SU-DHL-6 (cell line): ENCODE data around the gene AP5Z1.

ENCODE experiments used
- H2AFZ ChIP-seq: fragments of 200-600 bp; sonication (generic); 2 replicates; pipeline ENCODE4 v1.6.1; 2014; ENCODE audit warnings: low read depth, mild to moderate bottlenecking, moderate library complexity, mixed read lengths, antibody characterized with exemption, low read length; ENCODE audit not compliant: severe bottlenecking
- H3F3A ChIP-seq: fragments of 200-600 bp; shearing (Covaris generic); 2 replicates; pipeline ENCODE4 v1.6.0; 2016; ENCODE audit warnings: antibody characterized with exemption, mild to moderate bottlenecking; ENCODE audit not compliant: insufficient read depth
- H3K27ac ChIP-seq: fragments of 200-600 bp; sonication (generic); 2 replicates; pipeline ENCODE4 v1.5.1; 2016; ENCODE audit warnings: low read depth, mild to moderate bottlenecking, low read length, moderate library complexity, mixed read lengths
- H3K27me3 ChIP-seq: fragments of 200-600 bp; sonication (generic), shearing (Covaris generic); 2 replicates; pipeline ENCODE4 v1.6.0; 2014; ENCODE audit warnings: mild to moderate bottlenecking, low read length
- H3K36me3 ChIP-seq: fragments of 200-600 bp; sonication (generic); 2 replicates; pipeline ENCODE4 v1.6.1; 2014; ENCODE audit warnings: mild to moderate bottlenecking, low read length, mixed read lengths
- H3K4me2 ChIP-seq: fragments of 300-600, 200-600 bp; shearing (Covaris generic), sonication (generic); 2 replicates; pipeline ENCODE4 v1.6.0; 2014; ENCODE audit warnings: low read length, low read depth, mild to moderate bottlenecking; ENCODE audit not compliant: poor library complexity, severe bottlenecking
- H3K4me3 ChIP-seq: fragments of 200-600 bp; sonication (generic); 2 replicates; pipeline ENCODE4 v1.5.1; 2014; ENCODE audit warnings: antibody characterized with exemption, low read length, mild to moderate bottlenecking, mixed read lengths; ENCODE audit not compliant: insufficient read depth, poor library complexity, severe bottlenecking
- H3K79me2 ChIP-seq: fragments of 200-600 bp; sonication (generic); 2 replicates; pipeline ENCODE4 v1.6.1; 2014; ENCODE audit warnings: mild to moderate bottlenecking, low read length, moderate library complexity; ENCODE audit not compliant: insufficient read depth
- H3K9ac ChIP-seq: fragments of 200-600 bp; sonication (generic); 2 replicates; pipeline ENCODE4 v1.7.0; 2014; ENCODE audit warnings: mild to moderate bottlenecking, low read length
- H3K9me2 ChIP-seq: fragments of 200-600 bp; sonication (generic); replicated peaks from 2 replicates; pipeline ENCODE4 v1.6.1; 2014; ENCODE audit warnings: low read length; ENCODE audit not compliant: insufficient read depth
- H3K9me3 ChIP-seq: fragments of 200-600 bp; sonication (generic); 2 replicates; pipeline ENCODE4 v1.6.1; 2014; ENCODE audit warnings: low read length, mixed read lengths; ENCODE audit not compliant: insufficient read depth
- H4K20me1 ChIP-seq: fragments of 200-600 bp; sonication (generic); 2 replicates; pipeline ENCODE4 v1.6.1; 2014; ENCODE audit warnings: low read depth, mild to moderate bottlenecking, antibody characterized with exemption, low read length, moderate library complexity, mixed read lengths
- EZH2phosphoT487 ChIP-seq: fragments of 200-600 bp; sonication (generic), shearing (Covaris generic); conservative IDR thresholded peaks from 2 replicates; pipeline ENCODE4 v1.6.1; 2018; ENCODE audit warnings: mild to moderate bottlenecking, antibody characterized with exemption, low read length, moderate library complexity, mixed read lengths
- TF ChIP-seq, protein P1 (sequence below): fragments of 200-600 bp; sonication (generic); IDR thresholded peaks from one replicate; pipeline ENCODE4 v1.5.1; 2017; ENCODE audit warnings: antibody characterized with exemption, mild to moderate bottlenecking, low read length, moderate library complexity; ENCODE audit not compliant: insufficient read depth, poor library complexity, severe bottlenecking

AP5Z1 gene

DNA sequence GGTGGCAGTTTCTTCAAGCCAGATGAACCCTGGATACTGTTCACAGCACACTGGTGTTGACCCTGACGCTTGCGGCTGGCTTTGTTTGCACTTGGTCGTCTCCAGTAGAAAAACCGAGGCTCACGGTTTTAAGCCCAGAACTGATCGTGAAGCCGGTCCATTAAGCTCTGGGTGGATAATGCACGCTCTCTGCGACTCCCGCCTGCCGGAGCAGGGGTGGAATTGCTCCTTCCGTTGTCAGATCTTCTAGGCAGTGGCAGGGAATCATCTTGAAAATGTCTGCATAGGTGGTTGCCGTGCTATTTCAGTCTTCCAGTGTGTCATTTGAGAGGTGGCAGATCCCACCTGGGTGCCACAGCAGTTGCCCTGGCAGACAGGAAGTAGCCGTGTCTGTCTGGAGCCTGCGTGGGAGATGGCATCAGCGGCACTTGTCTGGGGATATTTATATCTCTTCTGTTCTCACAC, 35.9 kb upstream of the AP5Z1 start:
- no peak overlapping the region for H3K27ac ChIP-seq
- no peaks in the 10 kb centered on the region for H3K27me3 ChIP-seq
- no peak overlapping the region for H3K4me3 ChIP-seq
- H4K20me1 ChIP-seq = no peaks in the 10 kb centered on the region
- peaks cover 5% of the 10 kb centered on the region for H3F3A ChIP-seq
- no peak overlapping the region for H3K4me2 ChIP-seq
- H3K9me2 ChIP-seq = no peaks in the 10 kb centered on the region
- no peak overlapping the region for H2AFZ ChIP-seq
- TF ChIP-seq, protein P1, sequence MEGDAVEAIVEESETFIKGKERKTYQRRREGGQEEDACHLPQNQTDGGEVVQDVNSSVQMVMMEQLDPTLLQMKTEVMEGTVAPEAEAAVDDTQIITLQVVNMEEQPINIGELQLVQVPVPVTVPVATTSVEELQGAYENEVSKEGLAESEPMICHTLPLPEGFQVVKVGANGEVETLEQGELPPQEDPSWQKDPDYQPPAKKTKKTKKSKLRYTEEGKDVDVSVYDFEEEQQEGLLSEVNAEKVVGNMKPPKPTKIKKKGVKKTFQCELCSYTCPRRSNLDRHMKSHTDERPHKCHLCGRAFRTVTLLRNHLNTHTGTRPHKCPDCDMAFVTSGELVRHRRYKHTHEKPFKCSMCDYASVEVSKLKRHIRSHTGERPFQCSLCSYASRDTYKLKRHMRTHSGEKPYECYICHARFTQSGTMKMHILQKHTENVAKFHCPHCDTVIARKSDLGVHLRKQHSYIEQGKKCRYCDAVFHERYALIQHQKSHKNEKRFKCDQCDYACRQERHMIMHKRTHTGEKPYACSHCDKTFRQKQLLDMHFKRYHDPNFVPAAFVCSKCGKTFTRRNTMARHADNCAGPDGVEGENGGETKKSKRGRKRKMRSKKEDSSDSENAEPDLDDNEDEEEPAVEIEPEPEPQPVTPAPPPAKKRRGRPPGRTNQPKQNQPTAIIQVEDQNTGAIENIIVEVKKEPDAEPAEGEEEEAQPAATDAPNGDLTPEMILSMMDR = no peak
- TF ChIP-seq EZH2phosphoT487 = no peak
- no peaks in the 10 kb centered on the region for H3K9me3 ChIP-seq
- no peaks in the 10 kb centered on the region for H3K36me3 ChIP-seq
- H3K9ac ChIP-seq = no peak overlapping the region
- 0 out of 2 replicates have a peak, but pooled peaks cover 4% of the 10 kb centered on the region for H3K79me2 ChIP-seq

DNA sequence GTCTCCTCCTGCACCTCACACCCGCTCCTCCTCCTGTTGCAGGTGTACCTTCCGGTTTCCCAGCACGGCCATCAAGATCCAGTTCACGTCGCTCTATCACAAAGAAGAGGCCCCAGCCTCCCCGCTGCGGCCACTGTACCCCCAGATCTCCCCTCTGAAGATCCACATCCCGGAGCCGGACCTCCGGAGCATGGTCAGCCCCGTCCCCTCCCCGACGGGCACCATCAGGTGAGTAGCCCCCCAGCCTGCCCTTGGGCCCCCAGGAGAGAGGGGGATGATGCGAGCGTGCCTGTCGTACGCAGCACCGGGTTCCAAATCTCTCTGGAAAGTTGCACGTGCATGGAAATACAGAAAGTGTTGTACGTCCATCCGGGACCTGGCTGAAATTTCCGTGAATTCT, 34.6 kb upstream of the AP5Z1 start:
- no peaks in the 10 kb centered on the region for H3K79me2 ChIP-seq
- no peaks in the 10 kb centered on the region for H4K20me1 ChIP-seq
- TF ChIP-seq, protein P1 = no peak
- TF ChIP-seq EZH2phosphoT487 = no peak
- H3K27me3 ChIP-seq = no peaks in the 10 kb centered on the region
- no peak overlapping the region for H3K27ac ChIP-seq
- H3K9me3 ChIP-seq = no peaks in the 10 kb centered on the region
- H3K36me3 ChIP-seq = no peaks in the 10 kb centered on the region
- no peak overlapping the region for H2AFZ ChIP-seq
- no peak overlapping the region for H3K4me3 ChIP-seq
- H3K4me2 ChIP-seq = no peak overlapping the region
- H3F3A ChIP-seq = peaks cover 8% of the 10 kb centered on the region
- no peaks in the 10 kb centered on the region for H3K9me2 ChIP-seq
- no peak overlapping the region for H3K9ac ChIP-seq

DNA sequence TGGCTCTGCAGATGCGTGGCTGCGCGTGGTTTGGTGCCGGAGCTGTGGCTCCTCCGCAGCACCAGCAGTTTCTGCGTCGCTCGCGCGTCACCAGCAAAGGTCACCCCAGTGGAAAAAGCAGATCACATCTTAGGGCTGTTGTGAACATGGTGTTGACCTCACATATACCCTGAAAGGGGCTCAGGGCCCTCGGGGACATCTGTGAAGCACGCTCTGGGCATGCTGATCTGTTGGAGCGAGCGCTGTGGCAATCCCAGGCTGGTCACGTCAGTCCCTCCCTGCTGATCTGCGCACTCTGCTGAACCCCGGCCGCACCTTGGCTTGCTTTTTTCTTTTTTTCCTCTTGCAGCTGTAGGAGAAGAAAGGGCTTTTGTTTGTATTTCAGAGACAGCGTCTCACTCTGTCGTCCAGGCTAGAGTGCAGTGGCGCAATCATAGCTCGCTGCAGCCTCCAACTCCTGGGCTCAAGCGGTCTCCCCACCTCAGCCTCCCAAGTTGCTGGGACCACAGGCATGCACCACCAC, 33.3 kb upstream of the AP5Z1 start:
- Histone ChIP-seq H3K27ac (no peak overlapping the region), H3K4me3 (no peak overlapping the region), H3K4me2 (no peak overlapping the region), H3K9me2 (no peaks in the 10 kb centered on the region), H3K9me3 (no peaks in the 10 kb centered on the region), H3K79me2 (0 out of 2 replicates have a peak, but pooled peaks cover 3% of the 10 kb centered on the region), H2AFZ (no peak overlapping the region), H3F3A (peaks cover 8% of the 10 kb centered on the region), H3K27me3 (no peaks in the 10 kb centered on the region), H3K9ac (no peak overlapping the region), H3K36me3 (no peaks in the 10 kb centered on the region), H4K20me1 (no peaks in the 10 kb centered on the region)
- no peak for TF ChIP-seq EZH2phosphoT487
- TF ChIP-seq, protein P1 = no peak
